NCI-H146 treated with DMSO at 0.1 percent for 48 hours (cell line): ENCODE measurements around the gene GPC4.
"Not testable (repeated sequence)": the region's sequence is repeated elsewhere in the genome, so short reads cannot be mapped to it uniquely, and the experiment has no call there.

Source experiments
- DNase-seq: peaks from one replicate; lab custom pipeline; 2025; ENCODE audit not compliant: unreplicated experiment; lab: John Stamatoyannopoulos, UW

GPC4 gene

GRCh38 chrX:133307637-133308498 is 107.4 kb downstream of the GPC4 start:
- no peak for DNase-seq

GRCh38 chrX:133307094-133307493 is 108.2 kb downstream of the GPC4 start:
- DNase-seq = no peak

DNA sequence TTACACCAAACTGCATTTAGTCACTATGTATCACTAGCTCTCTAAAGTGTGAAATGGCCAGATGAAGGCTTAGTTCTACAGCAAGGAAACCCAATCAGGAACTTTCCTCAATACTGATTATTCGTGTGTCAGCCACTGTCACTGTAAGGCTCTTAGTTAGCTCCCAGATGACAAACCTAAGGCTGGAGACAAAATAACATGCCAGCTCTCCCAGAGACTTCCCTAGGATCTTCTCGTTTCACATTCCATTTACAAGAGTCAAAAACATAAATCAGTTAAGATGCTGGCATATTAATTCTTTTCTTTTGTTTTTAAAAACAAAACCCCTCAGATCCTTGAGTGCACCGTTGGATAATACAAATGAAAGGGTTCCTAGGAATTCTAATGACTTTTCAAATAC is 109.0 kb downstream of the GPC4 start:
- DNase-seq = no peak

GRCh38 chrX:133305348-133305747 is 109.9 kb downstream of the GPC4 start:
- no peak for DNase-seq

- DNase-seq = no peak
Measured at GRCh38 chrX:133302775-133303445, 112.4 kb downstream of the GPC4 start.

DNA sequence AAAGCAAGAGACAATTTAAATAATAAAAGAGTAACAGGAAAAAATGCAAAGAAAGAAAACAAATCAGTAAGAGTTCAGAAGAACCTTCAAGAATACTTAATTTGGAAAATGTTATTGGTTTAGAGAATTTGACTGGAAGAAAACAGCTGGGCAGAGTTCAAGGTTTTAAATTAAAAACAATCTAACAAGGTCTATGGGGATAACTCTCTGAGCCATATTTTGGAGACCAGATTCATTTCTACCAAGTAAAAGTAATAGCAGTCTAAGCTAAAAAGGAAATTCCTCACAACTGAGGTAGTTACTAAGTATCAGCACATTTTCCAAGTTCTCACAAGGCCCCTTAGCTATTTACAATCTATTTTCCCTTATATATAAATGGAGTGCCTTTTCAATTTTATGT is 114.7 kb downstream of the GPC4 start:
- DNase-seq = no peak

- no peak for DNase-seq
Measured at GRCh38 chrX:133297284-133297683, 118.0 kb downstream of the GPC4 start.

DNA sequence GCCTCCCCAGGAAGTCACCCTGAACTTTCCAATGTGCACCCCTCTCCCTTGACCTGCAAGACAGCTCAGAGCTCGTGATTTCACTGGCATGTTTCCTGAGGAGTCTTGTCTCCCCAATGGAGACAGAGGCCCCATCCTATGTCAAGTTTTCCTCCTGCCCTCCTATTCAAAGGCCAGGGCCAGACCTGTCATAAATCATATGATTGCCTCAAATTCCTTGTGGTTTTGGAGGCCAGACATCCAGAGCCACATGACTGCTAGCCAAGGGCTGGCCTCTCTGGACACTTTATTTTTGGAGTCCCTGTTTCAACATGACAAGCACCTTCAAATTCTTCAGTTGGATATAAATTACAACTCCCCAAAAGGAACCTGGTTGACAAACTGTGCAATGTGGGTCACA is 121.2 kb downstream of the GPC4 start:
- no peak for DNase-seq

GRCh38 chrX:133290076-133290475 is 125.2 kb downstream of the GPC4 start:
- no peak for DNase-seq

- DNase-seq = no peak
Measured at GRCh38 chrX:133287860-133288259, 127.4 kb downstream of the GPC4 start.

DNA sequence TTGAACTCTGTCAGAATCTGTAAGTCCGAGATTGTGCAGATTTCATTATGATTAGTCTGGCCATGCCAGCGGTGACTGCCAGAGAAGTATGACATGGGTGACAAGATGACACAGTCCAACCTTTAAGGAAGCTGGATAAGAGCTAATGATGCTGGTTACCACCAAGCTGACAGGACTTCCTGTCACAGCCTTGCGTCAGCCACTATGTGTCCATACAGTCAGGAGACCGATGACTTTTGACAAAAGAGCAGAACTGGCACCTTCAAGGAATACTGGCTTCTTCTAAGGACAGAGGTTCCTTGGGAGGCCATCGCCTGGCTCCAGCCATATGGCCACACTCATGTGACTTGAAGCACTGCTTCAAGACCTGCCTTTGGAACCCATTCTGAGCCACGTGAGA is 129.9 kb downstream of the GPC4 start:
- DNase-seq = no peak

GRCh38 chrX:133279112-133279730 is 136.1 kb downstream of the GPC4 start:
- DNase-seq = not testable (repeated sequence)

GRCh38 chrX:133273180-133273579 is 142.1 kb downstream of the GPC4 start:
- no peak for DNase-seq

DNA sequence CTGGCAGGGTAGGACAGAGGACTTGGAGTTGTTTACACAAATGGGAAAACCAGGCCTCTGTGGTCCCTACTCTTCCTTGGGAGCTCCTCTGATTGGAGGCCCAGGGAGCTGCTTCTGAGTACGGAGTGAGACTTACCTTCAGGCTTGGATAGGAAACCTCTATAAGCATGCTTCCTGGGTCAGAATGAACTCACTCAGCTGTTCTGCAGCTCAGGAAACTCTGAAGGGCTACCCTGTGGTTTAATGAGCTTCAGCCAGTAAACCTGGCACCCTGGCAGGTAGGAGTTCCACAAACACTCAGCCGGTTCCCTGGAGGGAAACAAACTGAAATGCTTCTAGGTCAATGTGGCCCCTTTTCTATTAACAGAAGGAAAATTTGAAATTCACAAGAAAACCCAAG is 146.1 kb downstream of the GPC4 start:
- DNase-seq = no peak

- DNase-seq = no peak
Measured at GRCh38 chrX:133267621-133268020, 147.7 kb downstream of the GPC4 start.

- no peak for DNase-seq
Measured at GRCh38 chrX:133265331-133265730, 150.0 kb downstream of the GPC4 start.

DNA sequence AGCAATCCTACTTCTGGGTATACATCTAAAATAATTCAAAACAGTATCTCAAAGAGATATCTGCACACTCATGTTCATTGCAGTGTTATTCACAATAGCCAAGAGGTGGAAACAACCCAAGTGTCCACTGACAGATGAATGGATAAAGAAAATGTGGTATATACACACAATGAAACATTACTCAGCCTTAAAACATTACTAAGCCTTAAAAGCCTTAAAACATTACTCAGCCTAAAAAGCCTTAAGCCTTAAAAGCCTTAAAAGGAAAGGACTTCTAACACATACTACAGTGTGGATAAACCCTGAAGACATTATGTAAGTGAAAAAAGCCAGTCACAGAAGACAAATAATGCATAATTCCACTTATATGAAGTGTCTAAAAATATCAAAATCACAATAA is 156.8 kb downstream of the GPC4 start:
- DNase-seq = no peak

DNA sequence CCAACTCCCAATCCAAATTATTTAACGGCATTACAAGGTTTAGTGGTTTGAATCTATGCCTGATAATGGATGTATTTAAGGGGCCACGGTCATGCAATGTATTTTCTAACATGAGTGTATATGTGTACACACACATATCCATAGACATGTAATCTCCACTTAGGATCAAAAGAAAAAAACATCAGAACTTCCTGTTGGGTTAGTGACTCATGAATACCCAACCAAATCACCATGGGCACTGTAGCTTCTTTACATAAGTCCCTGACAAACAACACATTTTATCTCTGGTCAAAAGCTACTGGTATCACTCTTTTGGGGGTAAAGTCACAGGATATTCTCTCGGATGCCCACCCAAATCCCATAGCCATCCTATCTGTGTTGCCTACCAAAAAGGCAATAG is 160.6 kb downstream of the GPC4 start:
- no peak for DNase-seq

- no peak for DNase-seq
Measured at GRCh38 chrX:133251204-133251603, 164.1 kb downstream of the GPC4 start.

GRCh38 chrX:133250184-133251100 is 164.8 kb downstream of the GPC4 start:
- DNase-seq = no peak
